ENCODE results near the gene MEIS1. TPM values are rescaled to one million over a fixed set of nuclear protein-coding genes. Genes with fewer than 3 reads are reported as not detected.

MEIS1 gene
- total RNA-seq, 1 donor from 2014 or later = 3.4 TPM

GRCh38 chr2:66547118-66547517 lies 112.2 kb downstream of the MEIS1 start:
- FAIRE-seq (no peak), DNase-seq (ENCODE audit: low read depth) (peak; percentile 45)
- Mint-ChIP-seq H3K9me3 (ENCODE audit: unreplicated experiment) (no peaks in the 10 kb centered on the region), H3K4me1 (ENCODE audit: low read depth, unreplicated experiment) (no peaks in the 10 kb centered on the region), H3K36me3 (ENCODE audit: low read depth, unreplicated experiment) (no peaks in the 10 kb centered on the region), H3K27ac (ENCODE audit: unreplicated experiment) (no peak overlapping the region), H3K4me3 (ENCODE audit: unreplicated experiment) (no peak overlapping the region), H3K27me3 (ENCODE audit: low read depth, unreplicated experiment) (peaks cover 4% of the 10 kb centered on the region)
- H3K36me3 ChIP-seq (ENCODE audit: insufficient read depth, low read length) = peaks cover 2% of the 10 kb centered on the region
- no peaks in the 10 kb centered on the region for H3K4me1 ChIP-seq (ENCODE audit: insufficient read depth, low read length)
- peaks cover 11% of the 10 kb centered on the region for H4K20me1 ChIP-seq (ENCODE audit: insufficient read depth, low read length)
- no peaks in the 10 kb centered on the region for H3K79me2 ChIP-seq (ENCODE audit: insufficient read depth, low read length)
- H3K4me2 ChIP-seq (ENCODE audit: low read length) = no peak overlapping the region
- no peak overlapping the region for H3K4me3 ChIP-seq (ENCODE audit: insufficient read depth, low read depth, low read length)
- no peak overlapping the region for H2AFZ ChIP-seq (ENCODE audit: low read depth, low read length)
- TF ChIP-seq CTCF (IDR thresholded peaks at IDR 0.05; ENCODE audit: insufficient read depth, low read depth, low read length) = no peak
- no peak for TF ChIP-seq EZH2 (IDR thresholded peaks at IDR 0.05; ENCODE audit: insufficient read depth, low read length)
- H3K27me3 ChIP-seq (ENCODE audit: insufficient read depth, low read length) = no peaks in the 10 kb centered on the region
- H3K9ac ChIP-seq (ENCODE audit: low read length) = no peak overlapping the region
- H3K27ac ChIP-seq (ENCODE audit: low read depth, low read length) = no peak overlapping the region
- H3K9me3 ChIP-seq (ENCODE audit: insufficient read depth, low read depth, low read length) = no peaks in the 10 kb centered on the region

- Histone ChIP-seq H4K20me1 (ENCODE audit: insufficient read depth, low read length) (peaks cover 11% of the 10 kb centered on the region), H3K27ac (ENCODE audit: low read depth, low read length) (no peak overlapping the region), H3K4me2 (ENCODE audit: low read length) (no peak overlapping the region), H3K9ac (ENCODE audit: low read length) (no peak overlapping the region), H3K36me3 (ENCODE audit: insufficient read depth, low read length) (peaks cover 2% of the 10 kb centered on the region), H2AFZ (ENCODE audit: low read depth, low read length) (no peak overlapping the region), H3K4me3 (ENCODE audit: insufficient read depth, low read depth, low read length) (no peak overlapping the region), H3K79me2 (ENCODE audit: insufficient read depth, low read length) (no peaks in the 10 kb centered on the region), H3K9me3 (ENCODE audit: insufficient read depth, low read depth, low read length) (no peaks in the 10 kb centered on the region), H3K4me1 (ENCODE audit: insufficient read depth, low read length) (no peaks in the 10 kb centered on the region), H3K27me3 (ENCODE audit: insufficient read depth, low read length) (no peaks in the 10 kb centered on the region)
- no peak overlapping the region for H3K4me3 Mint-ChIP-seq (ENCODE audit: unreplicated experiment)
- TF ChIP-seq EZH2 (IDR thresholded peaks at IDR 0.05; ENCODE audit: insufficient read depth, low read length) (no peak), CTCF (IDR thresholded peaks at IDR 0.05; ENCODE audit: insufficient read depth, low read depth, low read length) (no peak)
- no peaks in the 10 kb centered on the region for H3K9me3 Mint-ChIP-seq (ENCODE audit: unreplicated experiment)
- no peaks in the 10 kb centered on the region for H3K4me1 Mint-ChIP-seq (ENCODE audit: low read depth, unreplicated experiment)
- DNase-seq (ENCODE audit: low read depth) (no peak), FAIRE-seq (no peak)
- peaks cover 4% of the 10 kb centered on the region for H3K27me3 Mint-ChIP-seq (ENCODE audit: low read depth, unreplicated experiment)
- no peak overlapping the region for H3K27ac Mint-ChIP-seq (ENCODE audit: unreplicated experiment)
- H3K36me3 Mint-ChIP-seq (ENCODE audit: low read depth, unreplicated experiment) = no peaks in the 10 kb centered on the region
These were observed 113.0 kb downstream of the MEIS1 start for GRCh38 chr2:66547887-66548286.

- TF ChIP-seq EZH2 (IDR thresholded peaks at IDR 0.05; ENCODE audit: insufficient read depth, low read length) = no peak
- H3K27me3 ChIP-seq (ENCODE audit: insufficient read depth, low read length) = no peaks in the 10 kb centered on the region
- H3K9ac ChIP-seq (ENCODE audit: low read length) = no peak overlapping the region
- no peak overlapping the region for H3K27ac ChIP-seq (ENCODE audit: low read depth, low read length)
- H3K4me1 ChIP-seq (ENCODE audit: insufficient read depth, low read length) = no peaks in the 10 kb centered on the region
- Mint-ChIP-seq H3K4me1 (ENCODE audit: low read depth, unreplicated experiment) (no peaks in the 10 kb centered on the region), H3K27ac (ENCODE audit: unreplicated experiment) (no peak overlapping the region), H3K9me3 (ENCODE audit: unreplicated experiment) (no peaks in the 10 kb centered on the region), H3K36me3 (ENCODE audit: low read depth, unreplicated experiment) (no peaks in the 10 kb centered on the region), H3K27me3 (ENCODE audit: low read depth, unreplicated experiment) (peaks cover 4% of the 10 kb centered on the region), H3K4me3 (ENCODE audit: unreplicated experiment) (no peak overlapping the region)
- H2AFZ ChIP-seq (ENCODE audit: low read depth, low read length) = no peak overlapping the region
- DNase-seq (ENCODE audit: low read depth) (no peak), FAIRE-seq (no peak)
- H3K4me3 ChIP-seq (ENCODE audit: insufficient read depth, low read depth, low read length) = no peak overlapping the region
- peaks cover 2% of the 10 kb centered on the region for H3K36me3 ChIP-seq (ENCODE audit: insufficient read depth, low read length)
- no peaks in the 10 kb centered on the region for H3K9me3 ChIP-seq (ENCODE audit: insufficient read depth, low read depth, low read length)
- peaks cover 11% of the 10 kb centered on the region for H4K20me1 ChIP-seq (ENCODE audit: insufficient read depth, low read length)
- H3K79me2 ChIP-seq (ENCODE audit: insufficient read depth, low read length) = no peaks in the 10 kb centered on the region
- H3K4me2 ChIP-seq (ENCODE audit: low read length) = no peak overlapping the region
These were observed 113.5 kb downstream of the MEIS1 start for GRCh38 chr2:66548422-66548821.

All from astrocyte (in vitro differentiated cells and primary cell).